ENCODE measurements around the gene TMOD1. TPM values are rescaled to one million over a fixed set of nuclear protein-coding genes. Genes with fewer than 3 reads are reported as not detected.

Gene TMOD1
- total and polyA plus RNA-seq, 2 donors (not counting 1 experiment from before 2014, with no cell fraction given), result 0.98 to 4.0 TPM

DNA sequence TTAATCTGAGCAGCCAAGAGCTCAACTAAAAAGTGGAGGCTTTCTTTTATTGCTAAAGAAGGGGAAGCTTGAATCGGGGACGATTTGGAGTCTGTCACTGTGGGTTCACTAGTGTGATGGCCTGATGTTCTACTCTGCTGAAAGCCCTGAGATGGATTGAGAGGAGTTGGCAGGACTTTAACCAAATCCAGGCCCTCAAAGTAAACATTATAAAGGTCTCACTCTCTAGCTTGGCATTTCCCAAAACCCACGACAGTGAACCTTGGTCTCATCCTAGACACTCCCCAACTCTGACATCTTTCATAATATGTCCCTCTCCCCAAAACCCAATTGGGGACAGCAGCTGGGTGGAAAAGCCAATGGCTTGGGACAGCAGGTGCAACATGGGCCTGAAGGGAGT is 32.7 kb downstream of the TMOD1 start:
- no peak overlapping the region for H3K4me2 ChIP-seq (ENCODE audit: extremely low read depth, insufficient read depth, low read length)
- no peaks in the 10 kb centered on the region for H3K27me3 ChIP-seq (ENCODE audit: control insufficient read depth, insufficient read depth, low read length)
- TF ChIP-seq EZH2 (IDR thresholded peaks at IDR 0.05; ENCODE audit: low read length, missing control alignments), result no peak
- TF ChIP-seq, protein P1, sequence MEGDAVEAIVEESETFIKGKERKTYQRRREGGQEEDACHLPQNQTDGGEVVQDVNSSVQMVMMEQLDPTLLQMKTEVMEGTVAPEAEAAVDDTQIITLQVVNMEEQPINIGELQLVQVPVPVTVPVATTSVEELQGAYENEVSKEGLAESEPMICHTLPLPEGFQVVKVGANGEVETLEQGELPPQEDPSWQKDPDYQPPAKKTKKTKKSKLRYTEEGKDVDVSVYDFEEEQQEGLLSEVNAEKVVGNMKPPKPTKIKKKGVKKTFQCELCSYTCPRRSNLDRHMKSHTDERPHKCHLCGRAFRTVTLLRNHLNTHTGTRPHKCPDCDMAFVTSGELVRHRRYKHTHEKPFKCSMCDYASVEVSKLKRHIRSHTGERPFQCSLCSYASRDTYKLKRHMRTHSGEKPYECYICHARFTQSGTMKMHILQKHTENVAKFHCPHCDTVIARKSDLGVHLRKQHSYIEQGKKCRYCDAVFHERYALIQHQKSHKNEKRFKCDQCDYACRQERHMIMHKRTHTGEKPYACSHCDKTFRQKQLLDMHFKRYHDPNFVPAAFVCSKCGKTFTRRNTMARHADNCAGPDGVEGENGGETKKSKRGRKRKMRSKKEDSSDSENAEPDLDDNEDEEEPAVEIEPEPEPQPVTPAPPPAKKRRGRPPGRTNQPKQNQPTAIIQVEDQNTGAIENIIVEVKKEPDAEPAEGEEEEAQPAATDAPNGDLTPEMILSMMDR (conservative IDR thresholded peaks at IDR 0.05 in 1 of 2, IDR thresholded peaks at IDR 0.05 in 1 of 2; ENCODE audit: low read depth in 1 of 2, low read length in 2 of 2), result no peak
- no peak overlapping the region for H3K4me3 ChIP-seq (replicated peaks in 1 of 4; ENCODE audit: control extremely low read depth in 1 of 4, insufficient read depth in 1 of 4, low read depth in 3 of 4, low read length in 4 of 4)
- no peak overlapping the region for H3K9ac ChIP-seq (ENCODE audit: insufficient read depth, low read length)
- no peaks in the 10 kb centered on the region for H3K9me3 ChIP-seq (ENCODE audit: control insufficient read depth, insufficient read depth, low read depth, low read length)
- no peak overlapping the region for H3K27ac ChIP-seq (ENCODE audit: insufficient read depth, low read length)
- DNase-seq (ENCODE audit: low read depth in 2 of 2), result no peak
- H3K4me1 ChIP-seq (ENCODE audit: control insufficient read depth, extremely low read depth, insufficient read depth, low read length), result no peaks in the 10 kb centered on the region
- no peak overlapping the region for H2AFZ ChIP-seq (ENCODE audit: low read length)
- H3K79me2 ChIP-seq (ENCODE audit: control insufficient read depth, insufficient read depth, low read length), result no peaks in the 10 kb centered on the region
- H3K36me3 ChIP-seq (ENCODE audit: control insufficient read depth, insufficient read depth, low read length), result no peaks in the 10 kb centered on the region
- H4K20me1 ChIP-seq (ENCODE audit: control insufficient read depth, extremely low read depth, insufficient read depth, low read length), result no peaks in the 10 kb centered on the region

DNA sequence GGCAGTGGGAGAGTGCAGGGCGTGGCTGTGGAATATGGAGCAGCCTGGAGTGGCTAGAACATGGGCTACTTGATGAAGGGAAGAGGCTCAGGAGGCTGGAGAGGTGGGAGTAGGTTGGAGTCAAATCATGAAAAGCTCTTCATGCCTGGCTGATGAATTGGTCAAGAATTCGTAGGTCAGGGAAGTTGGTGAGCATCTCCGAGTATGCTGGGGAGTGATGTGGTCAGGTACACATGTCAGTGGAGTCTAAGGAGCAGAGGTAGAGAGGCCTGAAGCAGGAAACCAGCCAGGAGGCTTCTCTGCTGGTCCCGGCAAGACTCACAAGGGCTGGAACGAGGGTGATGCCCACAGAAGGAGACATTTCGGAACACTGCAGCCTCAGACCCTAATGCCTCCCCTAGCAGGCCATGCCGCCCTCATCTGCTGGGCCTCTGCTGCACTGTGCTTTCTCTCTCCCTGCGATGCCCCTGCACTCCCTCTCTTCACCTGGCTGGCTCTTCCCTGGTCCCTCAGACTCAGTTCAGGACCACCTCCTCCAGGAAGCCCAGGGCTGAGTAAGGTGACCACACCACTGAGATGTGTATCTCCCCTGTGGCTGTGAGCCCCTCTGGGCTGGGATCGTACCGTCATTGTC is 33.6 kb downstream of the TMOD1 start:
- Histone ChIP-seq H2AFZ (ENCODE audit: low read length) (no peak overlapping the region), H3K9me3 (ENCODE audit: control insufficient read depth, insufficient read depth, low read depth, low read length) (no peaks in the 10 kb centered on the region), H3K9ac (ENCODE audit: insufficient read depth, low read length) (no peak overlapping the region), H3K36me3 (ENCODE audit: control insufficient read depth, insufficient read depth, low read length) (no peaks in the 10 kb centered on the region), H3K4me1 (ENCODE audit: control insufficient read depth, extremely low read depth, insufficient read depth, low read length) (no peaks in the 10 kb centered on the region), H4K20me1 (ENCODE audit: control insufficient read depth, extremely low read depth, insufficient read depth, low read length) (no peaks in the 10 kb centered on the region), H3K4me3 (replicated peaks in 1 of 4; ENCODE audit: control extremely low read depth in 1 of 4, insufficient read depth in 1 of 4, low read depth in 3 of 4, low read length in 4 of 4) (no peak overlapping the region), H3K79me2 (ENCODE audit: control insufficient read depth, insufficient read depth, low read length) (no peaks in the 10 kb centered on the region), H3K27ac (ENCODE audit: insufficient read depth, low read length) (no peak overlapping the region), H3K27me3 (ENCODE audit: control insufficient read depth, insufficient read depth, low read length) (no peaks in the 10 kb centered on the region), H3K4me2 (ENCODE audit: extremely low read depth, insufficient read depth, low read length) (no peak overlapping the region)
- no peak for TF ChIP-seq EZH2 (IDR thresholded peaks at IDR 0.05; ENCODE audit: low read length, missing control alignments)
- TF ChIP-seq, protein P1 (conservative IDR thresholded peaks at IDR 0.05 in 1 of 2, IDR thresholded peaks at IDR 0.05 in 1 of 2; ENCODE audit: low read depth in 1 of 2, low read length in 2 of 2), result no peak
- no peak for DNase-seq (ENCODE audit: low read depth in 2 of 2)

DNA sequence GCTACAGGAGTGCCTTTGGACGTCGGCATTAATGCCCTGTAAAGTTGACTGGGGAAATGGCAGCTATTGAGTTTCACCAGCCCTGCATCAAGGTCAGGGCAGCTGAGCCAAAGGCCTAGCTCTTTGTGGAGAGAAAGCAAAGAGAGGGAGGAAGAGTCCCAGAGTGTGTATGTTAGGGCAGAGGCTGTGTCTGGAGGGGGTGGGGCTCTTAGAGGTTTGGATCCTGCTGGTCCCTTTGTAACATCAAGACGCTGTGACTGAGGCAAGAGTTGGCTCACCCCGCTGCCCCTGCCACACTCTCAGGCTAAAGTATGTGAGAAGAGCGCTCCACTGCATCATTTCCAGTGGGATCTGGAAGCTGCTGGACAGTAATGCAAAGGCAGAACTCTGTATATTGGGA is 34.3 kb downstream of the TMOD1 start:
- no peaks in the 10 kb centered on the region for H3K27me3 ChIP-seq (ENCODE audit: control insufficient read depth, insufficient read depth, low read length)

More for the DNA sequence above, 34.3 kb downstream of the TMOD1 start:
- Histone ChIP-seq H2AFZ (ENCODE audit: low read length) (no peak overlapping the region), H3K4me3 (replicated peaks in 1 of 4; ENCODE audit: control extremely low read depth in 1 of 4, insufficient read depth in 1 of 4, low read depth in 3 of 4, low read length in 4 of 4) (no peak overlapping the region), H3K36me3 (ENCODE audit: control insufficient read depth, insufficient read depth, low read length) (no peaks in the 10 kb centered on the region), H3K9ac (ENCODE audit: insufficient read depth, low read length) (no peak overlapping the region), H3K79me2 (ENCODE audit: control insufficient read depth, insufficient read depth, low read length) (no peaks in the 10 kb centered on the region), H4K20me1 (ENCODE audit: control insufficient read depth, extremely low read depth, insufficient read depth, low read length) (no peaks in the 10 kb centered on the region), H3K4me2 (ENCODE audit: extremely low read depth, insufficient read depth, low read length) (no peak overlapping the region), H3K4me1 (ENCODE audit: control insufficient read depth, extremely low read depth, insufficient read depth, low read length) (no peaks in the 10 kb centered on the region), H3K9me3 (ENCODE audit: control insufficient read depth, insufficient read depth, low read depth, low read length) (no peaks in the 10 kb centered on the region), H3K27ac (ENCODE audit: insufficient read depth, low read length) (no peak overlapping the region)
- TF ChIP-seq EZH2 (IDR thresholded peaks at IDR 0.05; ENCODE audit: low read length, missing control alignments), result no peak
- TF ChIP-seq, protein P1 (conservative IDR thresholded peaks at IDR 0.05 in 1 of 2, IDR thresholded peaks at IDR 0.05 in 1 of 2; ENCODE audit: low read depth in 1 of 2, low read length in 2 of 2), result no peak
- no peak for DNase-seq (ENCODE audit: low read depth in 2 of 2)

Measured in fibroblast of lung (primary cell).